ENCODE measurements around the gene ZMIZ2.

ZMIZ2 gene

GRCh38 chr7:44789990-44790389 is 41.3 kb downstream of the ZMIZ2 start:
- H3K4me3 ChIP-seq (ENCODE audit: insufficient read depth, low read depth, low read length, poor library complexity, severe bottlenecking): no peak overlapping the region
- H3K27me3 ChIP-seq (replicated peaks; ENCODE audit: control insufficient read depth, insufficient read depth, low read length, poor library complexity, severe bottlenecking): no peaks in the 10 kb centered on the region
- no peaks in the 10 kb centered on the region for H3K36me3 ChIP-seq (ENCODE audit: control insufficient read depth, insufficient read depth, low read length)
- DNase-seq: no peak
- no peak overlapping the region for H3K27ac ChIP-seq (ENCODE audit: insufficient read depth, low read length, poor library complexity, severe bottlenecking)
- H3K9me3 ChIP-seq (ENCODE audit: control insufficient read depth, low read length): no peaks in the 10 kb centered on the region
- H3K4me1 ChIP-seq (ENCODE audit: control insufficient read depth, insufficient read depth, low read length, poor library complexity, severe bottlenecking): no peaks in the 10 kb centered on the region

DNA sequence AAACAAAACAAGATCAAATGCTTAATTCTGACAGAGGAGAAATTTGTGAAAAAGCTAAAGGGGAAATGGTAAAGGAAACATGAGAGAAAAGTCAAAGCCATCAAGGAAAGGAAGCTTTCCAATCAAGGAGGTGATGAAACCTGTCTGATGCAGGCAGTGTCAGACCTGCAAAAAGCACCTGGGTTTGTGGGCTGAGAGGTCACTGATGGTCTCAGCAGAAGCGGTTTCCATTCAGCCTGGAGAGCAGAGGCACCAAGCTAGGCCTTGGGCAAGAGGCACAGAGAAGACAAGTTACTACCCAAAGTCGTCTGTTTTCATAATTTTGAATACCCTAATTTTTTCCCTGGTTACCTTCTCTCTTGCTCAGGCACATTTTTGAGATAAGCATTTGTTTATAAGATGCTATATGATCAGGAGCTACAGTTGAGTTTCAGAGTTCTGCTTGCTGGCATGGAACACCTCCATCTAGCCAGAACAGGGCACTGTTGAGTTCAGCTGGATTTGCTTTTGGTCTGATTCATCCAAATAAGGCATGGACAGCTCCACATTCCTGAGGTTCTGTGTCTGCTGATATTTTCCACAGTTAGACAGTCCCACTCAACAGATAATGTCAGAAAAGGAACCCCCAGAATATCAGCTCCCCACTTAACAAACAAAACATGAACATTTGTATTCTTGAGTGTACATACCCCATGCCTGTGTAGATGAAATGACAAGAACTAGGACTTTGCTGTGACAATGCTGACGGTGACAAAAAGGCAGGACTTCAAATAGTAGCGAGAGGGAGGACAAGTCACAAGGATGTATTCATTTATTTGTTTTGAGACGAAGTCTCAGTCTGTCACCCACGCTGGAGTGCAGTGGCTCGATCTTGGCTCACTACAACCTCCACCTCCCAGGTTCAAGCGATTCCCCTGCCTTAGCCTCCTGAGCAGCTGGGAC is 42.9 kb downstream of the ZMIZ2 start:
- Histone ChIP-seq H3K36me3 (ENCODE audit: control insufficient read depth, insufficient read depth, low read length) (no peaks in the 10 kb centered on the region), H3K4me3 (ENCODE audit: insufficient read depth, low read depth, low read length, poor library complexity, severe bottlenecking) (no peak overlapping the region), H3K4me1 (ENCODE audit: control insufficient read depth, insufficient read depth, low read length, poor library complexity, severe bottlenecking) (peaks cover 3% of the 10 kb centered on the region), H3K9me3 (ENCODE audit: control insufficient read depth, low read length) (no peaks in the 10 kb centered on the region), H3K27ac (ENCODE audit: insufficient read depth, low read length, poor library complexity, severe bottlenecking) (no peak overlapping the region), H3K27me3 (replicated peaks; ENCODE audit: control insufficient read depth, insufficient read depth, low read length, poor library complexity, severe bottlenecking) (no peaks in the 10 kb centered on the region)
- no peak for DNase-seq

DNA sequence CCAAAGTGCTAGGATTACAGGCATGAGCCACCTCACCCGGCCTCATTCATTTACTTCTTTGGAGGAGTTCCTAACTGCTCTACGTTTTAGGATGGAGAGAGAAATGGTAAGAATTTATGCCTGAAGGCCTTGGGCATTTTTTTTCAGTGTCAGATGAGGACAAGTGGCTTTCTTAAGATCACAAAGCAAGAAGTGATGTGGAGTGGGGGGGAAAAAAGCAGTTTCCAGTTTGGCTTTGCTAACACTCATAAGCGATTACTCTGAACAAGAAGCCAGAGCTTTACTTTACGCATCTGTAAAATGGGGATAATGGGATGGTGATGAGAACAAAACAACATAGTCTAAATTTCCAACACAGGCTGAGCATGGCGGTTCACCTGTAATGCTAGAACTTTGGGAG is 45.3 kb downstream of the ZMIZ2 start:
- no peak overlapping the region for H3K27ac ChIP-seq (ENCODE audit: insufficient read depth, low read length, poor library complexity, severe bottlenecking)
- H3K36me3 ChIP-seq (ENCODE audit: control insufficient read depth, insufficient read depth, low read length): peaks cover 6% of the 10 kb centered on the region
- H3K9me3 ChIP-seq (ENCODE audit: control insufficient read depth, low read length): no peaks in the 10 kb centered on the region
- peaks cover 17% of the 10 kb centered on the region for H3K4me1 ChIP-seq (ENCODE audit: control insufficient read depth, insufficient read depth, low read length, poor library complexity, severe bottlenecking)
- no peak overlapping the region for H3K4me3 ChIP-seq (ENCODE audit: insufficient read depth, low read depth, low read length, poor library complexity, severe bottlenecking)
- no peak for DNase-seq
- no peaks in the 10 kb centered on the region for H3K27me3 ChIP-seq (replicated peaks; ENCODE audit: control insufficient read depth, insufficient read depth, low read length, poor library complexity, severe bottlenecking)

DNA sequence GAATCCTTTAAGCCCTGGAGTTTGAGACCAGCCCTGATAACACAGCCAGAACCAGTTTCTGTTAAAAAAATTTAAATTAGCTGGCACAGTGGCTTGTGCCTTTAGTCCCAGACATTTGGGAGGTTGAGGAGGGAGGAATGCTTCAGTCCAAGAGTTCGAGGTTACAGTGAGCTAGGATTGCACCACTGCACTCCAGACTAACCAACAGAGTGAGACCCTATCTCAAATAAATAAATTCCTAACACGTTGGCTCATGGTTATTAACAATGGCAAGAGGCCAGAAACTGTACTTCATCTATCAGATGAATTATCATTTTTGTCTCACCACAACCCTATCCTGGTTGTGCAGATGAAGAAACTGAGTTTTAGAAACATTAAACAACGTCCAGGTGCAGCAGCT is 45.7 kb downstream of the ZMIZ2 start:
- DNase-seq: no peak
- H3K27ac ChIP-seq (ENCODE audit: insufficient read depth, low read length, poor library complexity, severe bottlenecking): no peak overlapping the region
- H3K27me3 ChIP-seq (replicated peaks; ENCODE audit: control insufficient read depth, insufficient read depth, low read length, poor library complexity, severe bottlenecking): no peaks in the 10 kb centered on the region

GRCh38 chr7:44796034-44796503 is 47.4 kb downstream of the ZMIZ2 start:
- no peaks in the 10 kb centered on the region for H3K27me3 ChIP-seq (replicated peaks; ENCODE audit: control insufficient read depth, insufficient read depth, low read length, poor library complexity, severe bottlenecking)
- H3K4me1 ChIP-seq (ENCODE audit: control insufficient read depth, insufficient read depth, low read length, poor library complexity, severe bottlenecking): peaks cover 18% of the 10 kb centered on the region
- DNase-seq: no peak
- peak overlapping the region; percentile 93 for H3K27ac ChIP-seq (ENCODE audit: insufficient read depth, low read length, poor library complexity, severe bottlenecking)
- H3K4me3 ChIP-seq (ENCODE audit: insufficient read depth, low read depth, low read length, poor library complexity, severe bottlenecking): peak overlapping the region; percentile 68
- H3K36me3 ChIP-seq (ENCODE audit: control insufficient read depth, insufficient read depth, low read length): peaks cover 22% of the 10 kb centered on the region
- H3K9me3 ChIP-seq (ENCODE audit: control insufficient read depth, low read length): no peaks in the 10 kb centered on the region

More for the DNA sequence above, 45.7 kb downstream of the ZMIZ2 start:
- peaks cover 8% of the 10 kb centered on the region for H3K36me3 ChIP-seq (ENCODE audit: control insufficient read depth, insufficient read depth, low read length)
- H3K9me3 ChIP-seq (ENCODE audit: control insufficient read depth, low read length): no peaks in the 10 kb centered on the region
- H3K4me1 ChIP-seq (ENCODE audit: control insufficient read depth, insufficient read depth, low read length, poor library complexity, severe bottlenecking): peaks cover 18% of the 10 kb centered on the region
- H3K4me3 ChIP-seq (ENCODE audit: insufficient read depth, low read depth, low read length, poor library complexity, severe bottlenecking): no peak overlapping the region

GRCh38 chr7:44796504-44797328 is 48.1 kb downstream of the ZMIZ2 start, which contains the start of gene PPIA:
PPIA (plus strand) TSS chr7:44796681; CDS start chr7:44796725, 44 bp downstream.
- no peaks in the 10 kb centered on the region for H3K27me3 ChIP-seq (replicated peaks; ENCODE audit: control insufficient read depth, insufficient read depth, low read length, poor library complexity, severe bottlenecking)
- H3K4me1 ChIP-seq (ENCODE audit: control insufficient read depth, insufficient read depth, low read length, poor library complexity, severe bottlenecking): peaks cover 18% of the 10 kb centered on the region

DNA sequence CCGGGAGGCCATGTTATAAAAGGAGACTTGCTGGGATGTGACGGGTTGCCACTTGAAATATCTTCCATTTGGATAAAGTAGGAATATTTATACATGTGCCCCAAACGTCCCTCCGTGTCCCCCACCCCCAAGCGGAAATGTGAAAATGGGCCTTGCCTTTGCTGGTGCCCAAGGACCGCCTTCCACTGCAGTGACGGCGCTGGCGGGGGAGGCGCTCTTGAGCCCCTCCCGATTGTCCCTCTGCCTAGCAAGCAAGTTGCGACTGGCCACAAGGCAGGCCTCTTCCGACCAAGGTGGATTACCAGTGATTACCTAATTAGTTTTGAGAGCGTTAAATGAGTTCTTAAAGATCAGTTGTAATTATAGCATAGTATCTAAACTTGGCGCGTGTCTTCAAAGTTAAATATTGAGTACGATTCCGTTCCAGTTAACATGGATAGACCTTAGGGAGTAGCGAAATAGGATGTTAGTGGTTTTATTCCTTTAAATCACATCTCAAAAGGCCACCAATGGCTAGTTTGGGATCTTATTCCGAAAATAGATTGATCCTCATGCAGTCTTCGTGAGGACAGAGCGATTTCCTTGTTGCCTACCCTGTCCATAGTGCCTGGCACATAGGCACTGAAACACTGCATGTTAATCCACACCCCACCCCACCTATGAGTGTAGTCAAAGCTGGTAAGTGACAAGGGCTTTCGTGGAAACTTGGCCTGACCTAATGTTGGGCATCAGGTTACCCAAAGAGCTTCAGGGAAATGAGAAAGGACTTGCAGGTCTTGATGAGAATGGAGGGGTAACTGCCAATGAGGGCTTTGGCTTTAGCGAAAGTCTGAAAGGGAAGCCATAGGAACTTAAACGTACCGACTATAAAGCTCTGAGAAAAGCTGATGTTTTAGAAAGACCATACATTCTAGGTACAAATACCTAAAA is 48.9 kb downstream of the ZMIZ2 start:
- Histone ChIP-seq H3K9me3 (ENCODE audit: control insufficient read depth, low read length) (no peaks in the 10 kb centered on the region), H3K36me3 (ENCODE audit: control insufficient read depth, insufficient read depth, low read length) (peaks cover 34% of the 10 kb centered on the region), H3K27ac (ENCODE audit: insufficient read depth, low read length, poor library complexity, severe bottlenecking) (peak overlapping the region; percentile 93), H3K4me1 (ENCODE audit: control insufficient read depth, insufficient read depth, low read length, poor library complexity, severe bottlenecking) (peaks cover 18% of the 10 kb centered on the region), H3K27me3 (replicated peaks; ENCODE audit: control insufficient read depth, insufficient read depth, low read length, poor library complexity, severe bottlenecking) (no peaks in the 10 kb centered on the region), H3K4me3 (ENCODE audit: insufficient read depth, low read depth, low read length, poor library complexity, severe bottlenecking) (peak overlapping the region; percentile 68)
- DNase-seq: peak; percentile 68 to 82 (median 75)

More at GRCh38 chr7:44796504-44797328, 48.1 kb downstream of the ZMIZ2 start, which contains the start of gene PPIA:
- H3K4me3 ChIP-seq (ENCODE audit: insufficient read depth, low read depth, low read length, poor library complexity, severe bottlenecking): peak within 1 kb of the TSS; percentile 68
- H3K9me3 ChIP-seq (ENCODE audit: control insufficient read depth, low read length): no peaks in the 10 kb centered on the region
- H3K27ac ChIP-seq (ENCODE audit: insufficient read depth, low read length, poor library complexity, severe bottlenecking): peak within 1 kb of the TSS; percentile 93
- peak; percentile 98 for DNase-seq
- H3K36me3 ChIP-seq (ENCODE audit: control insufficient read depth, insufficient read depth, low read length): peaks cover 25% of the 10 kb centered on the region

GRCh38 chr7:44798649-44799305 is 50.1 kb downstream of the ZMIZ2 start:
- peak overlapping the region; percentile 44 for H3K27ac ChIP-seq (ENCODE audit: insufficient read depth, low read length, poor library complexity, severe bottlenecking)
- H3K27me3 ChIP-seq (replicated peaks; ENCODE audit: control insufficient read depth, insufficient read depth, low read length, poor library complexity, severe bottlenecking): no peaks in the 10 kb centered on the region
- peak overlapping the region; percentile 68 for H3K4me3 ChIP-seq (ENCODE audit: insufficient read depth, low read depth, low read length, poor library complexity, severe bottlenecking)
- peaks cover 45% of the 10 kb centered on the region for H3K36me3 ChIP-seq (ENCODE audit: control insufficient read depth, insufficient read depth, low read length)
- H3K4me1 ChIP-seq (ENCODE audit: control insufficient read depth, insufficient read depth, low read length, poor library complexity, severe bottlenecking): peaks cover 18% of the 10 kb centered on the region
- no peak for DNase-seq
- H3K9me3 ChIP-seq (ENCODE audit: control insufficient read depth, low read length): no peaks in the 10 kb centered on the region

GRCh38 chr7:44799939-44800338 is 51.3 kb downstream of the ZMIZ2 start:
- Histone ChIP-seq H3K27me3 (replicated peaks; ENCODE audit: control insufficient read depth, insufficient read depth, low read length, poor library complexity, severe bottlenecking) (no peaks in the 10 kb centered on the region), H3K4me1 (ENCODE audit: control insufficient read depth, insufficient read depth, low read length, poor library complexity, severe bottlenecking) (peaks cover 18% of the 10 kb centered on the region), H3K9me3 (ENCODE audit: control insufficient read depth, low read length) (no peaks in the 10 kb centered on the region), H3K27ac (ENCODE audit: insufficient read depth, low read length, poor library complexity, severe bottlenecking) (no peak overlapping the region), H3K36me3 (ENCODE audit: control insufficient read depth, insufficient read depth, low read length) (peaks cover 54% of the 10 kb centered on the region), H3K4me3 (ENCODE audit: insufficient read depth, low read depth, low read length, poor library complexity, severe bottlenecking) (no peak overlapping the region)
- no peak for DNase-seq
